HepG2 (cell line): ENCODE measurements around the gene DNAJB12. TPM values are rescaled to one million over a fixed set of nuclear protein-coding genes. Genes with fewer than 3 reads are reported as not detected.
A peak's percentile ranks its signal among the peaks of the same experiment; 100 is the strongest.

Experiments
- CBX5 ChIP-seq: sonication (generic); formaldehyde crosslinking; IDR thresholded peaks from 2 replicates; pipeline ENCODE4 v1.4.0; 2020; ENCODE audit warnings: missing genetic modification reagents, borderline replicate concordance
- CENPX ChIP-seq: sonication (generic); formaldehyde crosslinking; IDR thresholded peaks from 2 replicates; pipeline ENCODE4 v1.9.0; 2021; ENCODE audit warnings: mild to moderate bottlenecking, missing genetic modification reagents, moderate library complexity
- CHCHD3 ChIP-seq: sonication (generic); formaldehyde crosslinking; IDR thresholded peaks from 2 replicates; pipeline ENCODE4 v1.8.0; 2022; ENCODE audit warnings: mild to moderate bottlenecking, missing genetic modification reagents, moderate library complexity
- FOXK1 ChIP-seq: sonication (generic); formaldehyde crosslinking; IDR thresholded peaks from 2 replicates; pipeline ENCODE4 v1.4.0; 2020; ENCODE audit warnings: low read depth, missing genetic modification reagents, borderline replicate concordance
- HNF4A ChIP-seq: sonication (generic); formaldehyde crosslinking; IDR thresholded peaks from 2 replicates; pipeline ENCODE4 v1.4.0; 2020; ENCODE audit warnings: missing genetic modification reagents
- KAT2B ChIP-seq: fragments of 150-350 bp; IDR thresholded peaks from 2 replicates; pipeline ENCODE4 v1.6.1; 2014; ENCODE audit warnings: low read depth, low read length, borderline replicate concordance
- LCORL ChIP-seq, 2 experiments: fragments of 450-650 bp in 1 of 2; sonication (generic) in 1 of 2; formaldehyde crosslinking in 1 of 2; IDR thresholded peaks; 2 replicates each; pipeline versions ENCODE4 v1.5.0 to v1.6.1; 2017 to 2020; ENCODE audit warnings: antibody characterized with exemption in 1 of 2, missing genetic modification reagents in 1 of 2
- NR2C2 ChIP-seq: sonication (generic); formaldehyde crosslinking; IDR thresholded peaks from 2 replicates; pipeline ENCODE4 v1.4.0; 2020; ENCODE audit warnings: missing genetic modification reagents, mild to moderate bottlenecking, moderate library complexity, borderline replicate concordance
- RFXAP ChIP-seq: sonication (generic); formaldehyde crosslinking; IDR thresholded peaks from 2 replicates; pipeline ENCODE4 v1.4.0; 2020; ENCODE audit warnings: missing genetic modification reagents, borderline replicate concordance
- ZIK1 ChIP-seq: sonication (generic); formaldehyde crosslinking; IDR thresholded peaks from 2 replicates; pipeline ENCODE4 v1.5.0; 2020; ENCODE audit warnings: mild to moderate bottlenecking, low read depth, missing genetic modification reagents, borderline replicate concordance
- ZMYM3 ChIP-seq: sonication (generic); formaldehyde crosslinking; IDR thresholded peaks from 2 replicates; pipeline ENCODE4 v1.5.1; 2020; ENCODE audit warnings: mild to moderate bottlenecking, missing genetic modification reagents
- ZNF7 ChIP-seq: IDR thresholded peaks from 2 replicates; pipeline ENCODE4 v1.6.1; 2016; ENCODE audit warnings: missing biosample characterization, missing genetic modification reagents
- ZNF878 ChIP-seq: sonication (generic); formaldehyde crosslinking; IDR thresholded peaks from 2 replicates; pipeline ENCODE4 v1.8.1; 2023; ENCODE audit warnings: mild to moderate bottlenecking, missing genetic modification reagents, moderate library complexity
- polyA plus RNA-seq, 8 experiments: library from polyadenylated mRNA; depleted of rRNA in 3 of 8; stranded (reverse) in 7 of 8; unstranded in 1 of 8; fragments of >200 nt; fragmentation: Illumina TruSeq in 4 of 8; extraction: Trizol in 4 of 8; gene quantifications; 2 replicates each; pipeline versions ENCODE4 v1.2.1 to v1.2.3, GENCODE V29; 2011 to 2016; ENCODE audit warnings: low read depth in 4 of 8, missing spikeins in 1 of 8, mixed read lengths in 1 of 8; ENCODE audit not compliant: insufficient read depth in 1 of 8
- total RNA-seq, 5 experiments: library from RNA; depleted of rRNA; stranded (reverse); fragments of >200 nt; fragmentation: Illumina TruSeq; extraction: Trizol; gene quantifications; 2 replicates each; pipeline ENCODE4 v1.2.3, GENCODE V29; 2016; ENCODE audit warnings: low read depth in 1 of 5
- TF ChIP-seq, protein P1 (sequence below): sonication (generic); formaldehyde crosslinking; IDR thresholded peaks from 2 replicates; pipeline ENCODE4 v1.4.0; 2020; ENCODE audit warnings: low read depth, mild to moderate bottlenecking, missing genetic modification reagents
- TF ChIP-seq, protein P2 (sequence below): sonication (generic); formaldehyde crosslinking; IDR thresholded peaks from 2 replicates; pipeline ENCODE4 v1.5.1; 2020; ENCODE audit warnings: missing genetic modification reagents, mild to moderate bottlenecking, borderline replicate concordance
- TF ChIP-seq, protein P3 (sequence below): IDR thresholded peaks from 2 replicates; pipeline ENCODE4 v1.6.1; 2016
- TF ChIP-seq, protein P4 (sequence below): sonication (generic); formaldehyde crosslinking; IDR thresholded peaks from 2 replicates; pipeline ENCODE4 v1.8.1; 2023; ENCODE audit warnings: mild to moderate bottlenecking, inconsistent platforms, moderate library complexity, missing genetic modification reagents, borderline replicate concordance
- TF ChIP-seq, protein P5 (sequence below): sonication (generic); formaldehyde crosslinking; IDR thresholded peaks from 2 replicates; pipeline ENCODE4 v1.5.0; 2020; ENCODE audit warnings: mild to moderate bottlenecking, low read depth, missing genetic modification reagents, borderline replicate concordance

The DNAJB12 gene
- total and polyA plus RNA-seq, 2 of the 13 experiments (the other 11 are each of a cell fraction or from before 2014, with no cell fraction given) = 10.8 to 18.2 TPM

DNA sequence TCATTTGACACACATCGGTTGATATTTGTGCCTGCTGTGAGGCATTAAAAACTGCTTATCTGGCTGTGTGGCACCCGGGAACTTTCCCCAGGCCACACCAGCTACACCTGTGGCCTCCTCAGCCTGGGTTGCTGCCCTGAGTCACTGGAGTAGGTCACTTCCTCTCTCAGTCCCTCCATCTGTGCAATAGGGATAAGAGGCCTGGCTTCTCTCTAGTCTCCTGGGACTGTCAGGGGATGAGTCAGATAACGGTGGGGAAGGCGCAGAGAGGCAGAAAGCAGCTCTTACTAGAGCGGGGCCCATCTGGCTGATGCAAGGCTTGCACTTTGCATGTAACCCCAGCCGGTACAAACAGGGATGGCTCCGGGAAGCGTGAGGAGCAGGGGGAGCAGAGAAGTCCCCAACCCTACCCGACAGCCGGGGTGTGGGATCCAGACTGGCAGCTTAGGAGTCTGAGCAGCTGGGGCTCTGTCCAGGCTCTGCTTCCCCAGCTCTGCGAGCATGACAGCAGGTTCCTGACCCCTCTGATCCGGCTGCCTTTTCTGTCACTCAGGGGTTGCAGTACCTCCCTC is 34.0 kb downstream of the DNAJB12 start (continued):
- no peak for TF ChIP-seq RFXAP (CRISPR knock-in tag)
- TF ChIP-seq ZNF7 = no peak
- TF ChIP-seq, protein P1, sequence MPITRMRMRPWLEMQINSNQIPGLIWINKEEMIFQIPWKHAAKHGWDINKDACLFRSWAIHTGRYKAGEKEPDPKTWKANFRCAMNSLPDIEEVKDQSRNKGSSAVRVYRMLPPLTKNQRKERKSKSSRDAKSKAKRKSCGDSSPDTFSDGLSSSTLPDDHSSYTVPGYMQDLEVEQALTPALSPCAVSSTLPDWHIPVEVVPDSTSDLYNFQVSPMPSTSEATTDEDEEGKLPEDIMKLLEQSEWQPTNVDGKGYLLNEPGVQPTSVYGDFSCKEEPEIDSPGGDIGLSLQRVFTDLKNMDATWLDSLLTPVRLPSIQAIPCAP (CRISPR knock-in tag) = no peak
- peak; percentile 60 for TF ChIP-seq NR2C2 (CRISPR knock-in tag)
- peak; percentile 91; the same call in 1 of the 2 replicates for TF ChIP-seq CBX5 (CRISPR knock-in tag)
- TF ChIP-seq, protein P2, sequence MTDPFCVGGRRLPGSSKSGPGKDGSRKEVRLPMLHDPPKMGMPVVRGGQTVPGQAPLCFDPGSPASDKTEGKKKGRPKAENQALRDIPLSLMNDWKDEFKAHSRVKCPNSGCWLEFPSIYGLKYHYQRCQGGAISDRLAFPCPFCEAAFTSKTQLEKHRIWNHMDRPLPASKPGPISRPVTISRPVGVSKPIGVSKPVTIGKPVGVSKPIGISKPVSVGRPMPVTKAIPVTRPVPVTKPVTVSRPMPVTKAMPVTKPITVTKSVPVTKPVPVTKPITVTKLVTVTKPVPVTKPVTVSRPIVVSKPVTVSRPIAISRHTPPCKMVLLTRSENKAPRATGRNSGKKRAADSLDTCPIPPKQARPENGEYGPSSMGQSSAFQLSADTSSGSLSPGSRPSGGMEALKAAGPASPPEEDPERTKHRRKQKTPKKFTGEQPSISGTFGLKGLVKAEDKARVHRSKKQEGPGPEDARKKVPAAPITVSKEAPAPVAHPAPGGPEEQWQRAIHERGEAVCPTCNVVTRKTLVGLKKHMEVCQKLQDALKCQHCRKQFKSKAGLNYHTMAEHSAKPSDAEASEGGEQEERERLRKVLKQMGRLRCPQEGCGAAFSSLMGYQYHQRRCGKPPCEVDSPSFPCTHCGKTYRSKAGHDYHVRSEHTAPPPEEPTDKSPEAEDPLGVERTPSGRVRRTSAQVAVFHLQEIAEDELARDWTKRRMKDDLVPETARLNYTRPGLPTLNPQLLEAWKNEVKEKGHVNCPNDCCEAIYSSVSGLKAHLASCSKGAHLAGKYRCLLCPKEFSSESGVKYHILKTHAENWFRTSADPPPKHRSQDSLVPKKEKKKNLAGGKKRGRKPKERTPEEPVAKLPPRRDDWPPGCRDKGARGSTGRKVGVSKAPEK (CRISPR knock-in tag) = no peak
- TF ChIP-seq, protein P3, sequence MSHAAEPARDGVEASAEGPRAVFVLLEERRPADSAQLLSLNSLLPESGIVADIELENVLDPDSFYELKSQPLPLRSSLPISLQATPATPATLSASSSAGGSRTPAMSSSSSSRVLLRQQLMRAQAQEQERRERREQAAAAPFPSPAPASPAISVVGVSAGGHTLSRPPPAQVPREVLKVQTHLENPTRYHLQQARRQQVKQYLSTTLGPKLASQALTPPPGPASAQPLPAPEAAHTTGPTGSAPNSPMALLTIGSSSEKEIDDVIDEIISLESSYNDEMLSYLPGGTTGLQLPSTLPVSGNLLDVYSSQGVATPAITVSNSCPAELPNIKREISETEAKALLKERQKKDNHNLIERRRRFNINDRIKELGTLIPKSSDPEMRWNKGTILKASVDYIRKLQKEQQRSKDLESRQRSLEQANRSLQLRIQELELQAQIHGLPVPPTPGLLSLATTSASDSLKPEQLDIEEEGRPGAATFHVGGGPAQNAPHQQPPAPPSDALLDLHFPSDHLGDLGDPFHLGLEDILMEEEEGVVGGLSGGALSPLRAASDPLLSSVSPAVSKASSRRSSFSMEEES = peak; percentile 33; the same call in 1 of the 2 replicates
- TF ChIP-seq CHCHD3 (CRISPR knock-in tag) = no peak
- no peak for TF ChIP-seq LCORL (IDR thresholded peaks at IDR 0.05)
- peak; percentile 87 for TF ChIP-seq LCORL (CRISPR knock-in tag; IDR thresholded peaks at IDR 0.05)
- TF ChIP-seq KAT2B = no peak
- TF ChIP-seq, protein P4, sequence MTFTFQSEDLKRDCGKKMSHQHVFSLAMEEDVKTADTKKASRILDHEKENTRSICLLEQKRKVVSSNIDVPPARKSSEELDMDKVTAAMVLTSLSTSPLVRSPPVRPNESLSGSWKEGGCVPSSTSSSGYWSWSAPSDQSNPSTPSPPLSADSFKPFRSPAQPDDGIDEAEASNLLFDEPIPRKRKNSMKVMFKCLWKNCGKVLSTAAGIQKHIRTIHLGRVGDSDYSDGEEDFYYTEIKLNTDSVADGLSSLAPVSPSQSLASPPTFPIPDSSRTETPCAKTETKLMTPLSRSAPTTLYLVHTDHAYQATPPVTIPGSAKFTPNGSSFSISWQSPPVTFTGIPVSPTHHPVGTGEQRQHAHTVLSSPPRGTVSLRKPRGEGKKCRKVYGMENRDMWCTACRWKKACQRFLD (CRISPR knock-in tag) = 0 out of 2 replicates have a peak, but pooled peaks have one; percentile 43
- peak; percentile 91 for TF ChIP-seq ZMYM3 (CRISPR knock-in tag)
- peak; percentile 61 for TF ChIP-seq ZNF878
- TF ChIP-seq, protein P5, sequence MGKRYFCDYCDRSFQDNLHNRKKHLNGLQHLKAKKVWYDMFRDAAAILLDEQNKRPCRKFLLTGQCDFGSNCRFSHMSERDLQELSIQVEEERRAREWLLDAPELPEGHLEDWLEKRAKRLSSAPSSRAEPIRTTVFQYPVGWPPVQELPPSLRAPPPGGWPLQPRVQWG (CRISPR knock-in tag) = no peak
- TF ChIP-seq ZIK1 = no peak
- TF ChIP-seq FOXK1 (CRISPR knock-in tag) = peak; percentile 46; the same call in 1 of the 2 replicates
- no peak; the same call in 1 of the 2 replicates for TF ChIP-seq HNF4A
- no peak for TF ChIP-seq CENPX (CRISPR knock-in tag)
